ENCODE data around the gene PLOD3. TPM values are rescaled to one million over a fixed set of nuclear protein-coding genes. Genes with fewer than 3 reads are reported as not detected.

Gene PLOD3
- total and polyA plus RNA-seq, 9 of the 15 experiments (the other 6 are each of a cell fraction or from before 2014, with no cell fraction given): 2.8 to 101 (median 30.9) TPM

GRCh38 chr7:101201695-101202602 lies 15.4 kb downstream of the PLOD3 start:
- H2AFZ ChIP-seq (ENCODE audit: low read depth, low read length): no peak overlapping the region
- ChIA-PET POLR2A (interaction anchor here (0.6 to 1.5 kb wide), 2 partner anchors 14 to 37 kb away, joined by 3 to 8 read pairs; no protein-coding TSS in a partner anchor), CTCF (ENCODE audit: low intra/inter-chr PET ratio) (no interaction called here)
- intact Hi-C loops (cut with micrococcal nuclease): no loop called here
- no peaks in the 10 kb centered on the region for H3K9me3 ChIP-seq (replicated peaks; ENCODE audit: control insufficient read depth, insufficient read depth, low read depth, low read length)
- in situ Hi-C loops (cut with MboI): no loop called here
- FAIRE-seq (no peak), DNase-seq (ENCODE audit: extremely low read depth in 1 of 4, low spot score in 3 of 4) (peak in 1 of 4 experiments; percentile 18), ATAC-seq (no peak)
- H3K27me3 ChIP-seq (ENCODE audit: control insufficient read depth in 2 of 2, insufficient read depth in 2 of 2, low read length in 2 of 2): peaks cover 0 to 7% of the 10 kb centered on the region in 2 experiments; a peak in 1 of 5 replicates
- no TSS peak for BruUV-seq (replicated peaks)
- TF ChIP-seq ZNF212 (CRISPR knock-in tag; IDR thresholded peaks at IDR 0.05): no peak
- TF ChIP-seq ZNF696 (CRISPR knock-in tag; conservative IDR thresholded peaks at IDR 0.05): no peak
- no peak for TF ChIP-seq ZBTB40 (IDR thresholded peaks at IDR 0.05)
- TF ChIP-seq ZBTB40 (CRISPR knock-in tag; IDR thresholded peaks at IDR 0.05): no peak
- no peak for TF ChIP-seq CREB3 (tag; conservative IDR thresholded peaks at IDR 0.05; ENCODE audit: low read depth)
- no peak overlapping the region for H3K27ac ChIP-seq (ENCODE audit: extremely low read depth, low read depth, low read length)
- H3K4me1 ChIP-seq (replicated peaks in 1 of 2; ENCODE audit: control insufficient read depth in 2 of 2, insufficient read depth in 2 of 2, low read length in 2 of 2): peaks cover 9 to 37% of the 10 kb centered on the region in 2 experiments
- H3K79me2 ChIP-seq (ENCODE audit: control insufficient read depth, insufficient read depth, low read length): no peaks in the 10 kb centered on the region
- H3K9me1 ChIP-seq (ENCODE audit: control insufficient read depth, insufficient read depth, low read length): no peaks in the 10 kb centered on the region
- H3K9ac ChIP-seq (ENCODE audit: insufficient read depth in 1 of 2, low read depth in 2 of 2, low read length in 2 of 2): peak overlapping the region in 1 of 2 experiments; percentile 64; a peak in 2 of 4 replicates
- no peak overlapping the region for H3K4me3 ChIP-seq
- H4K20me1 ChIP-seq (replicated peaks; ENCODE audit: control insufficient read depth, insufficient read depth, low read length): no peaks in the 10 kb centered on the region
- 66% methylated on average over 49 of the region's 75 CpGs for WGBS (ENCODE audit: insufficient coverage, low coverage, missing lambda C conversion rate)
- H3K4me2 ChIP-seq (ENCODE audit: insufficient read depth, low read length): no peak overlapping the region
- H3K36me3 ChIP-seq (ENCODE audit: control insufficient read depth, insufficient read depth, low read length): peaks cover 9% of the 10 kb centered on the region; the same call in 1 of the 3 replicates

Data from K562 (cell line).